Measurements from ENCODE around the gene DIS3L2. TPM values are rescaled to one million over a fixed set of nuclear protein-coding genes. Genes with fewer than 3 reads are reported as not detected.

Gene DIS3L2
- total RNA-seq, 1 donor from 2014 or later = 24.0 TPM

DNA sequence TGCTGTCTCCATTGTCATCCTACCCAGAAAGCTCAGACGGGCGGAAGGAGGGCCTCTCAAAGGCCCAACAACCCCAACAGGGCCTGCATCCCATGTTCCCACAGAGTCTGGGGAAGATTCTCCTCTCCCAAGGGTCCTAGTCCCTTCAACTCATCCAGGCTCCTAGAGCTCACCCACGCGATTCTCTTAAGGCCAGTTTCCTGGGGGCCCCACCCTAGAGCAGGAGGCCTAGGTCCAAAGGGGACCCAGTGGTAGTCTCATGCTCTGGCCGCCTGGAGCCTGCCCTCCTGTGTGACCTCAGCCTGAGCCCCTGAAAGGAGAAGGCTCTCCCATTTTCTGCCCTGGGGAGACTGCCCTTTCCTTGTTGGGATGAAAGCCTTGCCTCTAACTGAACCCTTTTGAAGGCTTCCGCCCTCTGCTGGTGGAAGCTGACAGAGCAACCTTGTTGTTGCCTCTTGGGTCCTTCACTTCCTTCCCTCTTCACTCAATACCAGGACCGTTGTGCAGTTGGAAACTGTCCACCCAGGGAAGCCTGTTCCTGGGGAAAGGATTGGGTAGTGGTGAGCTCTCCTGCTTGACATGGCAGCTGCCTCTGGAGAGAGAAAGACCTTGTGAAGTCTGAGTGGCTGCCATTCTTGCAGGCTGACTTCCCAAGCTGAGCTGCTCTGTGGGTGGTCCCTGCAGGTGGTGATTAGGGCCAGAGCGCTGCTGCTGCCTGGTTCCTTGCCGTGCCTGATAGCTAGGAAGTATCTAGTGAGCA lies 331.1 kb downstream of the DIS3L2 start:
- TF ChIP-seq, protein P1, sequence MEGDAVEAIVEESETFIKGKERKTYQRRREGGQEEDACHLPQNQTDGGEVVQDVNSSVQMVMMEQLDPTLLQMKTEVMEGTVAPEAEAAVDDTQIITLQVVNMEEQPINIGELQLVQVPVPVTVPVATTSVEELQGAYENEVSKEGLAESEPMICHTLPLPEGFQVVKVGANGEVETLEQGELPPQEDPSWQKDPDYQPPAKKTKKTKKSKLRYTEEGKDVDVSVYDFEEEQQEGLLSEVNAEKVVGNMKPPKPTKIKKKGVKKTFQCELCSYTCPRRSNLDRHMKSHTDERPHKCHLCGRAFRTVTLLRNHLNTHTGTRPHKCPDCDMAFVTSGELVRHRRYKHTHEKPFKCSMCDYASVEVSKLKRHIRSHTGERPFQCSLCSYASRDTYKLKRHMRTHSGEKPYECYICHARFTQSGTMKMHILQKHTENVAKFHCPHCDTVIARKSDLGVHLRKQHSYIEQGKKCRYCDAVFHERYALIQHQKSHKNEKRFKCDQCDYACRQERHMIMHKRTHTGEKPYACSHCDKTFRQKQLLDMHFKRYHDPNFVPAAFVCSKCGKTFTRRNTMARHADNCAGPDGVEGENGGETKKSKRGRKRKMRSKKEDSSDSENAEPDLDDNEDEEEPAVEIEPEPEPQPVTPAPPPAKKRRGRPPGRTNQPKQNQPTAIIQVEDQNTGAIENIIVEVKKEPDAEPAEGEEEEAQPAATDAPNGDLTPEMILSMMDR (IDR thresholded peaks at IDR 0.05; ENCODE audit: insufficient read depth, low read depth, low read length) = peak; percentile 53
- TF ChIP-seq EZH2 (IDR thresholded peaks at IDR 0.05; ENCODE audit: insufficient read depth, low read length) = no peak
- H3K4me1 Mint-ChIP-seq (ENCODE audit: low read depth, unreplicated experiment) = no peaks in the 10 kb centered on the region
- no peaks in the 10 kb centered on the region for H3K9me3 Mint-ChIP-seq (ENCODE audit: unreplicated experiment)
- Histone ChIP-seq H3K27ac (ENCODE audit: low read depth, low read length) (no peak overlapping the region), H2AFZ (ENCODE audit: low read depth, low read length) (no peak overlapping the region), H3K9me3 (ENCODE audit: insufficient read depth, low read depth, low read length) (no peaks in the 10 kb centered on the region), H3K36me3 (ENCODE audit: insufficient read depth, low read length) (no peaks in the 10 kb centered on the region), H3K4me2 (ENCODE audit: low read length) (no peak overlapping the region), H3K4me1 (ENCODE audit: insufficient read depth, low read length) (no peaks in the 10 kb centered on the region), H4K20me1 (ENCODE audit: insufficient read depth, low read length) (peaks cover 52% of the 10 kb centered on the region), H3K4me3 (ENCODE audit: insufficient read depth, low read depth, low read length) (no peak overlapping the region), H3K27me3 (ENCODE audit: insufficient read depth, low read length) (no peaks in the 10 kb centered on the region), H3K79me2 (ENCODE audit: insufficient read depth, low read length) (no peaks in the 10 kb centered on the region), H3K9ac (ENCODE audit: low read length) (no peak overlapping the region)
- DNase-seq (ENCODE audit: low read depth) = no peak
- no peak overlapping the region for H3K27ac Mint-ChIP-seq (ENCODE audit: unreplicated experiment)
- H3K4me3 Mint-ChIP-seq (ENCODE audit: unreplicated experiment) = no peak overlapping the region
- no peak for FAIRE-seq
- peaks cover 34% of the 10 kb centered on the region for H3K36me3 Mint-ChIP-seq (ENCODE audit: low read depth, unreplicated experiment)
- peaks cover 7% of the 10 kb centered on the region for H3K27me3 Mint-ChIP-seq (ENCODE audit: low read depth, unreplicated experiment)

GRCh38 chr2:232293191-232293590 lies 331.7 kb downstream of the DIS3L2 start:
- no peak overlapping the region for H2AFZ ChIP-seq (ENCODE audit: low read depth, low read length)
- no peak overlapping the region for H3K9ac ChIP-seq (ENCODE audit: low read length)
- Mint-ChIP-seq H3K9me3 (ENCODE audit: unreplicated experiment) (no peaks in the 10 kb centered on the region), H3K4me1 (ENCODE audit: low read depth, unreplicated experiment) (no peaks in the 10 kb centered on the region), H3K27ac (ENCODE audit: unreplicated experiment) (no peak overlapping the region), H3K27me3 (ENCODE audit: low read depth, unreplicated experiment) (peaks cover 3% of the 10 kb centered on the region), H3K36me3 (ENCODE audit: low read depth, unreplicated experiment) (peaks cover 30% of the 10 kb centered on the region), H3K4me3 (ENCODE audit: unreplicated experiment) (no peak overlapping the region)
- H3K36me3 ChIP-seq (ENCODE audit: insufficient read depth, low read length) = no peaks in the 10 kb centered on the region
- no peaks in the 10 kb centered on the region for H3K79me2 ChIP-seq (ENCODE audit: insufficient read depth, low read length)
- no peaks in the 10 kb centered on the region for H3K4me1 ChIP-seq (ENCODE audit: insufficient read depth, low read length)
- no peak overlapping the region for H3K27ac ChIP-seq (ENCODE audit: low read depth, low read length)
- DNase-seq (ENCODE audit: low read depth) (no peak), FAIRE-seq (no peak)
- H4K20me1 ChIP-seq (ENCODE audit: insufficient read depth, low read length) = peaks cover 52% of the 10 kb centered on the region
- no peaks in the 10 kb centered on the region for H3K9me3 ChIP-seq (ENCODE audit: insufficient read depth, low read depth, low read length)
- H3K27me3 ChIP-seq (ENCODE audit: insufficient read depth, low read length) = no peaks in the 10 kb centered on the region
- no peak overlapping the region for H3K4me2 ChIP-seq (ENCODE audit: low read length)
- no peak for TF ChIP-seq EZH2 (IDR thresholded peaks at IDR 0.05; ENCODE audit: insufficient read depth, low read length)
- TF ChIP-seq, protein P1 (IDR thresholded peaks at IDR 0.05; ENCODE audit: insufficient read depth, low read depth, low read length) = no peak
- H3K4me3 ChIP-seq (ENCODE audit: insufficient read depth, low read depth, low read length) = no peak overlapping the region

DNA sequence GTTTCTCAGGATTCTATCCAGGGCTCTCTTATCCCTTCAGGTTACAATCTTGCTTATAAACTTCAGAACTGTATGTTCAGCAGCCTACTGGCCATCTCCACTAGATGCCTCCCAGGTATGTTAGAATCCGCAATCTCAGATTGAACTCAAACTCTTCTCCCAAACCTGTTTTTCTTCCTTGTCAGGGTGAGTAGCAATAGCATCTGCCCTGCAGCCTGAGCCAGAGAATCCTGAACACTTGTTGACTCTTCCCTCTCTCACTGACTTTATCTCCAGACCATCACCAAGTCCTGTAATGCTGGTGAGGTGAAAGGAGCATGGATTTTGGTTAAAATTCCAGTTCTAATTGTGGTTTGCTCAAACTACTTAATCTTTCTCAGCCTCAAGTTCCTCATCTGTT lies 334.5 kb downstream of the DIS3L2 start:
- TF ChIP-seq, protein P1 (IDR thresholded peaks at IDR 0.05; ENCODE audit: insufficient read depth, low read depth, low read length) = no peak
- Mint-ChIP-seq H3K9me3 (ENCODE audit: unreplicated experiment) (peaks cover under 1% of the 10 kb centered on the region), H3K27me3 (ENCODE audit: low read depth, unreplicated experiment) (peaks cover 3% of the 10 kb centered on the region), H3K4me3 (ENCODE audit: unreplicated experiment) (no peak overlapping the region), H3K36me3 (ENCODE audit: low read depth, unreplicated experiment) (peaks cover 32% of the 10 kb centered on the region), H3K4me1 (ENCODE audit: low read depth, unreplicated experiment) (peaks cover 2% of the 10 kb centered on the region), H3K27ac (ENCODE audit: unreplicated experiment) (no peak overlapping the region)
- Histone ChIP-seq H3K4me2 (ENCODE audit: low read length) (no peak overlapping the region), H3K9me3 (ENCODE audit: insufficient read depth, low read depth, low read length) (no peaks in the 10 kb centered on the region), H2AFZ (ENCODE audit: low read depth, low read length) (no peak overlapping the region), H3K4me1 (ENCODE audit: insufficient read depth, low read length) (peaks cover 3% of the 10 kb centered on the region), H3K27me3 (ENCODE audit: insufficient read depth, low read length) (no peaks in the 10 kb centered on the region), H3K4me3 (ENCODE audit: insufficient read depth, low read depth, low read length) (no peak overlapping the region), H3K27ac (ENCODE audit: low read depth, low read length) (no peak overlapping the region), H3K36me3 (ENCODE audit: insufficient read depth, low read length) (no peaks in the 10 kb centered on the region), H3K9ac (ENCODE audit: low read length) (no peak overlapping the region), H3K79me2 (ENCODE audit: insufficient read depth, low read length) (no peaks in the 10 kb centered on the region), H4K20me1 (ENCODE audit: insufficient read depth, low read length) (peaks cover 39% of the 10 kb centered on the region)
- DNase-seq (ENCODE audit: low read depth) (no peak), FAIRE-seq (no peak)
